Astrocyte of the cerebellum (primary cell): ENCODE measurements around the gene RGP1.

Experiments used
- DNase-seq: peaks from one replicate; pipeline ENCODE4 v3.0.0-alpha.2; 2011; ENCODE audit warnings: low read depth
- H3K4me3 ChIP-seq: 2 replicates; pipeline ENCODE4 v1.5.1; 2011; ENCODE audit warnings: mild to moderate bottlenecking, low read depth, low read length, moderate library complexity
- CTCF ChIP-seq: IDR thresholded peaks from 2 replicates; pipeline ENCODE4 v1.5.1; 2012; ENCODE audit warnings: low read length, low read depth, moderate library complexity, mild to moderate bottlenecking; ENCODE audit errors: missing control alignments
- in situ Hi-C: cut with HindIII; loops from 2 replicates; pipeline ENCODE4 v1.10.0; 2017; ENCODE audit warnings: low sequenced_read_pairs

Gene RGP1

GRCh38 chr9:35732185-35732799 is 16.8 kb upstream of the RGP1 start, which contains the start of the genes CREB3 and TLN1:
Gene CREB3 (plus strand): TSS chr9:35732666. CDS start chr9:35732773, 107 bp downstream.
Gene TLN1 (minus strand): TSS chr9:35732195. CDS start chr9:35725694, 6,501 bp downstream.
- TF ChIP-seq CTCF = no peak
- in situ Hi-C loops = no loop called here
- DNase-seq = peak; percentile 97
- H3K4me3 ChIP-seq = peak within 1 kb of the TSS; percentile 88

- in situ Hi-C loops = no loop called here
- peak; percentile 19 for DNase-seq
- TF ChIP-seq CTCF = peak; percentile 23
- H3K4me3 ChIP-seq = peak overlapping the region; percentile 88
Observed at GRCh38 chr9:35732800-35733541, 16.1 kb upstream of the RGP1 start.

GRCh38 chr9:35734096-35734495 is 15.0 kb upstream of the RGP1 start:
- in situ Hi-C loops = no loop called here
- no peak for TF ChIP-seq CTCF
- DNase-seq = no peak
- no peak overlapping the region for H3K4me3 ChIP-seq

- in situ Hi-C loops = no loop called here
- peak; percentile 96 for TF ChIP-seq CTCF
- peak; percentile 60 for DNase-seq
- H3K4me3 ChIP-seq = no peak overlapping the region
Observed at GRCh38 chr9:35736201-35736633, 12.9 kb upstream of the RGP1 start.

GRCh38 chr9:35737143-35737542 is 11.9 kb upstream of the RGP1 start:
- TF ChIP-seq CTCF = no peak
- DNase-seq = no peak
- in situ Hi-C loops = no loop called here
- no peak overlapping the region for H3K4me3 ChIP-seq

GRCh38 chr9:35738186-35738585 is 10.9 kb upstream of the RGP1 start:
- no peak for DNase-seq
- TF ChIP-seq CTCF = no peak
- H3K4me3 ChIP-seq = no peak overlapping the region
- in situ Hi-C loops = no loop called here
